Body of pancreas (tissue), 4 donors: ENCODE results near the gene ACBD6. TPM values are rescaled to one million over a fixed set of nuclear protein-coding genes. Genes with fewer than 3 reads are reported as not detected.

Source experiments
- ATAC-seq: fragments of 150-250 bp; one replicate; pipeline ENCODE4 v1.9.1; 2016
- DNase-seq, 4 donors: peaks; one replicate each; pipeline ENCODE4 v3.0.0-alpha.2; 2019
- H3K27ac ChIP-seq, 4 donors: fragments of 200-600 bp; sonication (generic); 1 replicate in 3 of 4; 2 replicates in 1 of 4; pipeline versions ENCODE4 v1.5.1 to v1.6.1; 2016 to 2019; ENCODE audit warnings: mild to moderate bottlenecking in 1 of 4, mixed read lengths in 1 of 4, moderate library complexity in 1 of 4
- H3K27me3 ChIP-seq, 2 donors: fragments of 200-600 bp; sonication (generic); one replicate each; pipeline ENCODE4 v1.6.0; 2016; ENCODE audit warnings: mild to moderate bottlenecking in 1 of 2
- H3K36me3 ChIP-seq, 2 donors: fragments of 200-600 bp; sonication (generic); replicated peaks in 1 of 2; 2 replicates each; pipeline ENCODE4 v1.5.1; 2016; ENCODE audit warnings: low read depth in 2 of 2; ENCODE audit not compliant: insufficient read depth in 1 of 2
- H3K4me1 ChIP-seq: fragments of 200-600 bp; sonication (generic); one replicate; pipeline ENCODE4 v1.6.0; 2016
- H3K4me3 ChIP-seq, 2 donors: fragments of 200-600 bp; sonication (generic); 1 replicate in 1 of 2; 2 replicates in 1 of 2; pipeline ENCODE4 v1.5.1; 2016 to 2019
- H3K9me3 ChIP-seq, 3 donors: fragments of 200-600 bp; sonication (generic); 1 replicate in 2 of 3; 2 replicates in 1 of 3; pipeline ENCODE4 v1.5.1; 2016
- CTCF ChIP-seq, 7 experiments: fragments of 450-650 bp in 4 of 7; fragments of 200-600 bp in 3 of 7; sonication (generic) in 3 of 7; IDR thresholded peaks; one replicate each; pipeline ENCODE4 v1.5.1; 2016 to 2019; ENCODE audit warnings: antibody characterized with exemption in 7 of 7
- POLR2A ChIP-seq, 3 donors: fragments of 450-650 bp; IDR thresholded peaks; one replicate each; pipeline ENCODE4 v1.6.1; 2016; ENCODE audit warnings: antibody characterized with exemption in 3 of 3, mild to moderate bottlenecking in 2 of 3
- WGBS, 2 donors: methylation state at CpG; one replicate each; pipeline ENCODE4 v1.1.5; 2017; 5-methylcytosine and 5-hydroxymethylcytosine counted together
- intact Hi-C: fragments of 100-400 bp; cut with DNase I; formaldehyde crosslinking; loops from one replicate; pipeline ENCODE4 v1.15.1; 2023
- total RNA-seq, 2 donors: library from RNA; depleted of rRNA; stranded (reverse); fragments of >200 nt; gene quantifications; one replicate each; pipeline ENCODE4 v1.1.0, GENCODE V29; 2016

The ACBD6 gene
- total RNA-seq, 2 donors from 2014 or later = 37.4 to 49.4 TPM

DNA sequence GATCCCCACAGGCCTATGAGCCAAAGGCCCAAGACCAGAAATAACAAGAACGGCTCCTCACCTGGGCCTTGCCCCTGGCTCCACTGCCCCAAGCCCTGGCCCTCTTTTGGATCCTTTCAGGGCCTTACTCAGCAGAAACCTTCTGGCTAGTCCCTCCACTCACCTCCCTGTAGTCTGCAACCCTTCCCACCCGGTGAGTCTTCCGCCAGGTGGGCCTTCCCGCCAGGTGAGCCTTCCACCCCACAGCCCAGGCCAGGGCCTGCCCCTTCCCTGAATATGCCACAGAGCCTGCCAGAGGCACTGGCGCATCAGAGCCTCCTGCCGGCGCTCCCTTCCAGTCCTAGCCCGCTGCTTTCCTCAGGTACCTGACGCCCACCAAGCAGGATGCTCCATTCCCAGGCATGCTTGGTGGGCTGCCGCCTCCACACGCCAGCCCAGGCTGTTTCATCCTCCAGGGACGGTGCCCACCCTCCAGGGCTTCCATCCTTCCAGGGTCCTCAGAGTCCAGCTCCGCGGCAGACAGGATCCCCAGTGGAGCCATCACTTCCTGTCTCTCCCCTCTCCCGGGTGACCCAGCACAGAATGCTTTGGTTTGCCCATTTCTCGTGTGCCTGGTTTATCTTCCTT is 251.4 kb downstream of the ACBD6 start:
- H3K4me1 ChIP-seq = peaks cover 12% of the 10 kb centered on the region
- DNase-seq = no peak
- no peak overlapping the region for H3K4me3 ChIP-seq
- no peaks in the 10 kb centered on the region for H3K27me3 ChIP-seq
- no peaks in the 10 kb centered on the region for H3K36me3 ChIP-seq
- intact Hi-C loops = loop anchor here (10.0 kb wide), 1 partner anchor 234 kb away; no protein-coding TSS in a partner anchor
- no peak overlapping the region for H3K27ac ChIP-seq
- TF ChIP-seq CTCF (IDR thresholded peaks at IDR 0.05) (no peak), POLR2A (IDR thresholded peaks at IDR 0.05) (no peak)
- ATAC-seq = no peak
- WGBS, 2 donors = 84 to 88% methylated on average over 16 of the region's 16 CpGs
- no peaks in the 10 kb centered on the region for H3K9me3 ChIP-seq

DNA sequence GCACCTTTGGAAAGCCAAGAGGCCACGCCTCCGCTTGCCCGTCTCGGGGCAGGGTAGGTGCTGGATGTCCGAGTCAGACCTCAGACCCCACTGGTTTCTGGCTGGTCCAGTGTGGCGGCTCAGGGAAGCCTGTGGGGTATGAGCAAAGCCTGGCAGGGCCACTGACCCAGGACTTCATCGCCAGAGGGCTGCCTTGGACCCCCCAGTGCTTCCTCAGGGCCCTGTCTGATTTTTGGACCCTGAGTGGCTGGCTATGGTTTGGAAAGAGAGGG is 251.9 kb downstream of the ACBD6 start:
- TF ChIP-seq POLR2A (IDR thresholded peaks at IDR 0.05) (no peak), CTCF (IDR thresholded peaks at IDR 0.05) (no peak)
- H3K4me3 ChIP-seq = no peak overlapping the region
- H3K9me3 ChIP-seq = no peaks in the 10 kb centered on the region
- DNase-seq = no peak
- ATAC-seq = no peak
- WGBS, 2 donors = 84 to 89% methylated on average over 6 to 7 of the region's 7 CpGs
- no peaks in the 10 kb centered on the region for H3K36me3 ChIP-seq
- no peaks in the 10 kb centered on the region for H3K27me3 ChIP-seq
- no peak overlapping the region for H3K27ac ChIP-seq
- peaks cover 12% of the 10 kb centered on the region for H3K4me1 ChIP-seq
- intact Hi-C loops = loop anchor here (10.0 kb wide), 1 partner anchor 234 kb away; no protein-coding TSS in a partner anchor

GRCh38 chr1:180249725-180250498 is 252.5 kb downstream of the ACBD6 start:
- H3K4me3 ChIP-seq = no peak overlapping the region
- peaks cover 12% of the 10 kb centered on the region for H3K4me1 ChIP-seq
- intact Hi-C loops = loop anchor here (10.0 kb wide), 1 partner anchor 235 kb away; no protein-coding TSS in a partner anchor
- TF ChIP-seq CTCF (IDR thresholded peaks at IDR 0.05) (no peak), POLR2A (IDR thresholded peaks at IDR 0.05) (no peak)
- no peaks in the 10 kb centered on the region for H3K36me3 ChIP-seq
- 75 to 83% methylated on average over 13 of the region's 13 CpGs for WGBS, 2 donors
- ATAC-seq = no peak
- no peak overlapping the region for H3K27ac ChIP-seq
- H3K9me3 ChIP-seq = no peaks in the 10 kb centered on the region
- H3K27me3 ChIP-seq = no peaks in the 10 kb centered on the region
- DNase-seq = no peak

DNA sequence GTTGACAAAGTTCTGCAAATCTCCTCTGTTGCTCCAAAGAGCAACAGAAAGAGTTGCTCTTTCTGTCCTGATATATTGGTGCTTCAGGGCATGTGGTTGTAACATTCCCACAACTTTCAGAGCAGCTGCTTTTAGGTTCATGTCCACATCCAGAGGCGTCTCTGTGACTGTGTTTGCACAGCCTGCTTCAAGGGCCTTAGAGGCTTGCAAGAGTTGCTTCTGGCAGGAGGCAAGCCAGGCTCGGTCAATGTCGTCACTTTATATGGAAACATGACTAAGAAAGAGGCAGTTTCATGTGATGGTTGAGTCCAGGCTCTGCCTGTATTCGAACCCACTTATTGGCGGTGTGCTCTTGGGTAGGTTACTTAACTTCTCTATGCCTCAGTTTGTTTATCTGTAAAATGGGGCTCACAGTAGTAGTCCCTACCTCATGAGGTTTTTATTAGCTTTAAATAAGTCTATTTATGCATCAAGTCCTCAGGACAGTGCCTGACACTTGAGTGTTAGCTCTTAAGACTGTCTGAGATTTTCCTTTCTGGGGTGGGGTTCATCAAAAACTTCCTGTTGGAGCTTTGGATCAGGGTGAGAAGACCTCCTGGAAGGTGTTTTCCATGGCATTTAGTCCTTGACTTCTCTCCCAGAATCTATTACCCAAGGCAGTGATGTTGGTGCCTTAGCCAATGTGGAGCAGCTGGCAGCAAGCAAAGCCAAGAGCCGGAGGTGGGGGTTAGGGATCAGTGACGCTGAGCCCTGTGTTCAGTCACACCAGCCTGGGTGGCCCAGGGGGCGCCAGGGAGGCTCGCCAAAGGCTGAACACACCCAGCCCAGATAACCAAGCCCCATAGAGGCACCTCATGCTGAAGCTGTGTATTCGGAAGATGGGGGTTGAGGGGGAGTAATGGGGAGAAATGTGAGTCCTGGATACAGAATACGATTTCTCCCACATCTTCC is 253.4 kb downstream of the ACBD6 start:
- ATAC-seq (no peak), DNase-seq (no peak)
- H3K4me3 ChIP-seq = no peak overlapping the region
- no peaks in the 10 kb centered on the region for H3K27me3 ChIP-seq
- H3K27ac ChIP-seq = no peak overlapping the region
- 67 to 79% methylated on average over 10 to 11 of the region's 11 CpGs for WGBS, 2 donors
- H3K36me3 ChIP-seq = no peaks in the 10 kb centered on the region
- no peak for TF ChIP-seq POLR2A (IDR thresholded peaks at IDR 0.05)
- TF ChIP-seq CTCF (IDR thresholded peaks at IDR 0.05) = no peak
- H3K4me1 ChIP-seq = peaks cover 4% of the 10 kb centered on the region
- intact Hi-C loops = no loop called here
- H3K9me3 ChIP-seq = no peaks in the 10 kb centered on the region
